ENCODE results near the gene NEDD8. TPM values are rescaled to one million over a fixed set of nuclear protein-coding genes. Genes with fewer than 3 reads are reported as not detected.

Gene NEDD8
- total and polyA plus RNA-seq, 4 donors, result 32.3 to 136 (median 78.1) TPM

- Histone ChIP-seq H3K4me3 (ENCODE audit: low read depth in 1 of 3, low read length in 3 of 3) (no peak overlapping the region), H3K4me1 (ENCODE audit: control insufficient read depth in 4 of 4, insufficient read depth in 4 of 4, low read length in 3 of 4) (no peaks in the 10 kb centered on the region), H3K9me3 (ENCODE audit: control insufficient read depth in 4 of 4, low read length in 3 of 4) (no peaks in the 10 kb centered on the region), H3K9ac (ENCODE audit: low read depth in 1 of 2, low read length in 2 of 2) (no peak overlapping the region), H3K27me3 (ENCODE audit: control insufficient read depth in 4 of 4, insufficient read depth in 4 of 4, low read length in 3 of 4) (no peaks in the 10 kb centered on the region), H3K27ac (ENCODE audit: low read depth in 1 of 2, low read length in 2 of 2) (no peak overlapping the region), H3K36me3 (ENCODE audit: control insufficient read depth in 4 of 4, insufficient read depth in 3 of 4, low read depth in 1 of 4, low read length in 3 of 4) (peaks cover 12 to 36% (median 22%) of the 10 kb centered on the region in 4 donors)
- no peak for DNase-seq (ENCODE audit: low spot score)
- TF ChIP-seq ZBTB33 (IDR thresholded peaks at IDR 0.05) (no peak), JUND (IDR thresholded peaks at IDR 0.05) (no peak), RAD21 (IDR thresholded peaks at IDR 0.05) (no peak), TAF1 (conservative IDR thresholded peaks at IDR 0.05) (no peak), EGR1 (IDR thresholded peaks at IDR 0.05; ENCODE audit: low read depth in 2 of 2) (no peak), FOXA2 (IDR thresholded peaks at IDR 0.05) (no peak), YY1 (IDR thresholded peaks at IDR 0.05) (no peak), SP1 (IDR thresholded peaks at IDR 0.05) (no peak)
- 98% methylated on average over 2 of the region's 2 CpGs for WGBS
These were observed 24.5 kb downstream of the NEDD8 start for GRCh38 chr14:24207625-24208024.

DNA sequence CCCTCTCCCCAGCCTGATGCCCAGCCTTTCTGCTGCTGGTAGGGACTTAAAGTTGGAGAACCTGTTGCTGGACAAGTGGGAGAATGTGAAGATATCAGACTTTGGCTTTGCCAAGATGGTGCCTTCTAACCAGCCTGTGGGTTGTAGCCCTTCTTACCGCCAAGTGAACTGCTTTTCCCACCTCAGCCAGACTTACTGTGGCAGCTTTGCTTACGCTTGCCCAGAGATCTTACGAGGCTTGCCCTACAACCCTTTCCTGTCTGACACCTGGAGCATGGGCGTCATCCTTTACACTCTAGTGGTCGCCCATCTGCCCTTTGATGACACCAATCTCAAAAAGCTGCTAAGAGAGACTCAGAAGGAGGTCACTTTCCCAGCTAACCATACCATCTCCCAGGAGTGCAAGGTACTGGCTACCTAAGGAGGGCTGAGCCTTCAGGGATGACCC, 25.0 kb downstream of the NEDD8 start:
- Histone ChIP-seq H3K4me3 (ENCODE audit: low read depth in 1 of 3, low read length in 3 of 3) (no peak overlapping the region), H3K9ac (ENCODE audit: low read depth in 1 of 2, low read length in 2 of 2) (no peak overlapping the region), H3K27ac (ENCODE audit: low read depth in 1 of 2, low read length in 2 of 2) (no peak overlapping the region), H3K4me1 (ENCODE audit: control insufficient read depth in 4 of 4, insufficient read depth in 4 of 4, low read length in 3 of 4) (no peaks in the 10 kb centered on the region), H3K36me3 (ENCODE audit: control insufficient read depth in 4 of 4, insufficient read depth in 3 of 4, low read depth in 1 of 4, low read length in 3 of 4) (peaks cover 12 to 36% (median 22%) of the 10 kb centered on the region in 4 donors), H3K9me3 (ENCODE audit: control insufficient read depth in 4 of 4, low read length in 3 of 4) (no peaks in the 10 kb centered on the region), H3K27me3 (ENCODE audit: control insufficient read depth in 4 of 4, insufficient read depth in 4 of 4, low read length in 3 of 4) (no peaks in the 10 kb centered on the region)
- WGBS, result 95% methylated on average over 5 of the region's 5 CpGs
- no peak for DNase-seq (ENCODE audit: low spot score)
- TF ChIP-seq YY1 (IDR thresholded peaks at IDR 0.05), result no peak
- TF ChIP-seq FOXA2 (IDR thresholded peaks at IDR 0.05), result no peak
- TF ChIP-seq HNF4A (conservative IDR thresholded peaks at IDR 0.05), result no peak
- TF ChIP-seq CTCF (IDR thresholded peaks at IDR 0.05; ENCODE audit: low read depth, low read length, missing input control), result no peak
- no peak for TF ChIP-seq FOXA1 (IDR thresholded peaks at IDR 0.05)
- TF ChIP-seq REST (IDR thresholded peaks at IDR 0.05), result no peak
- TF ChIP-seq JUND (IDR thresholded peaks at IDR 0.05), result no peak
- TF ChIP-seq TAF1 (conservative IDR thresholded peaks at IDR 0.05), result no peak
- TF ChIP-seq, protein P1, sequence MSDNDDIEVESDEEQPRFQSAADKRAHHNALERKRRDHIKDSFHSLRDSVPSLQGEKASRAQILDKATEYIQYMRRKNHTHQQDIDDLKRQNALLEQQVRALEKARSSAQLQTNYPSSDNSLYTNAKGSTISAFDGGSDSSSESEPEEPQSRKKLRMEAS (IDR thresholded peaks at IDR 0.05), result no peak
- no peak for TF ChIP-seq NR2F2 (IDR thresholded peaks at IDR 0.05)
